Thoracic aorta (tissue), 2 donors: ENCODE results near the gene TOP2B. TPM values are rescaled to one million over a fixed set of nuclear protein-coding genes. Genes with fewer than 3 reads are reported as not detected.

ENCODE experiments used
- ATAC-seq: fragments of 150-250 bp; one replicate; pipeline ENCODE4 v1.8.0; 2017; ENCODE audit warnings: low read depth; ENCODE audit not compliant: insufficient number of reproducible peaks, low FRiP score
- DNase-seq: peaks from one replicate; pipeline ENCODE4 v3.0.0-alpha.2; 2020; ENCODE audit warnings: low spot score
- H3K27ac ChIP-seq, 2 donors: fragments of 200-600 bp; sonication (generic); 1 replicate in 1 of 2; 2 replicates in 1 of 2; pipeline ENCODE4 v1.5.1; 2016; ENCODE audit warnings: mild to moderate bottlenecking in 2 of 2, moderate library complexity in 2 of 2
- H3K27me3 ChIP-seq: fragments of 200-600 bp; sonication (generic); replicated peaks from 2 replicates; pipeline ENCODE4 v1.6.0; 2016; ENCODE audit warnings: mild to moderate bottlenecking; ENCODE audit not compliant: insufficient read depth
- H3K36me3 ChIP-seq: fragments of 200-600 bp; sonication (generic); one replicate; pipeline ENCODE4 v1.5.1; 2016
- H3K4me1 ChIP-seq, 2 donors: fragments of 200-600 bp; sonication (generic); 1 replicate in 1 of 2; 2 replicates in 1 of 2; pipeline versions ENCODE4 v1.5.1 to v1.6.0; 2016; ENCODE audit warnings: low read depth in 2 of 2, mild to moderate bottlenecking in 1 of 2; ENCODE audit not compliant: control insufficient read depth in 1 of 2
- H3K4me3 ChIP-seq: fragments of 200-600 bp; sonication (generic); 2 replicates; pipeline ENCODE4 v1.5.1; 2016; ENCODE audit warnings: mild to moderate bottlenecking
- H3K9me3 ChIP-seq: fragments of 200-600 bp; sonication (generic); 2 replicates; pipeline ENCODE4 v1.5.1; 2016
- CTCF ChIP-seq: fragments of 200-600 bp; sonication (generic); IDR thresholded peaks from one replicate; pipeline ENCODE4 v1.5.1; 2019; ENCODE audit warnings: antibody characterized with exemption
- total RNA-seq, 2 donors: library from RNA; depleted of rRNA; stranded (reverse); fragments of >200 nt; gene quantifications; one replicate each; pipeline versions ENCODE4 v1.1.0 to v1.2.3, GENCODE V29; 2016

Gene TOP2B
- total RNA-seq, 2 donors from 2014 or later: 78.9 to 92.0 TPM

DNA sequence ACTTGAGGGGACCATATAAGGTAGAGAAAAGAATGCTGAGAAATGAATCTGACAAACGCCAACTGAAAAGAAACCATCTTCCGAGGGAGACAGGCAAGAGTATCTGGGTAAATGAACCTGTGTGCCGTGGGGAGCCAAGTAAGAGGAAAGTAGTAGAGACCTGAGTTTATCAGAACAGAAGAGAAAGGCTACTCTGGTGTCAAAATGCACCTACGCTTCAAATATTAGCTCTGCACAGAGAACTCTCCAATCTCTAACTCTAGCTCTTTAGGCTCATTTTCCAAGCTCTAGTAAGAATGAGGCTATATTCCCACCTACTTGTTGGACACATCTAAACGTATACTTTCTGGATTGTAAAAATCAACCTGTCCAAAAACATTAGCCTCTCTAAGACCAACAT, 53.5 kb downstream of the TOP2B start:
- DNase-seq (no peak), ATAC-seq (no peak)
- no peak overlapping the region for H3K27ac ChIP-seq
- peaks cover 40% of the 10 kb centered on the region for H3K36me3 ChIP-seq
- no peak for TF ChIP-seq CTCF
- no peaks in the 10 kb centered on the region for H3K9me3 ChIP-seq
- H3K27me3 ChIP-seq: no peaks in the 10 kb centered on the region
- H3K4me1 ChIP-seq: no peaks in the 10 kb centered on the region
- no peak overlapping the region for H3K4me3 ChIP-seq

DNA sequence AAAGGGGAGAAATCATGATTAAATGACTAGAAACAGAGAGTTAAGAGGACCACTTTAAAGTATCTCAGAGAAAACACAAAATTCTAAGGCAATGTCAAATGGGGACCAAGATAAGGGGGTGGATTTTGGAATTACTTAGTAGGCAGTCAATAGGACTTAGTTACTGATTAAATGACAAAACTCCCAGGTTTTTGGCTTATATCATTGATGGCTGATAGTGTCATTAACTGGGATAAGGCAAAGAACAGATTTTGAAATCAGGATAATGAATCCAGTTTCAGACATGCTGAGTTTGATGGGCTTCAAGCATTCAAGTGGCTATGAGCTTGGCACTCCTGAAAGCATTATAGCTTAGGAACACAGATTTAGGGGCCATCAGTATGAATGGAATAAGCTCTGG, 53.9 kb downstream of the TOP2B start:
- Histone ChIP-seq H3K9me3 (no peaks in the 10 kb centered on the region), H3K4me1 (no peaks in the 10 kb centered on the region), H3K27me3 (no peaks in the 10 kb centered on the region), H3K27ac (no peak overlapping the region), H3K4me3 (no peak overlapping the region), H3K36me3 (peaks cover 40% of the 10 kb centered on the region)
- ATAC-seq: no peak
- no peak for DNase-seq
- TF ChIP-seq CTCF: no peak

DNA sequence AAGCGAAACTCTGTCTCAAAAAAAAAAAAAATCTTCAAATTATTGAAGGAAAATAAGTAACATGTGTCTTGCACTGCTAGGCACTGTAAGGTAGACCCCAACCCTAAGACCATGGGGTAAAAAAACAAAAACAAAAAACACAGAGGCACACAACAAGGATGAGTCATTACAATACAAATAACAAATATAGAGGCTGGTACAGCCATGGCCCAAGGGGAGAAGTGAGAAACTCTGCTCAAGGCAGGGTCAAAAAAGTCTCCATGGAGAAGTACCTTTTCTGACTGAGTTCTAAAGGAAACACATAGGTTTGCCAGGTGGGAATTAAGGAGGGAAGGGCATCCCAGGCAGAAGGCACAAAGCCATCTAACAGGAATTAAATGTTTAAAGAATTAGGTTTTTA, 54.5 kb downstream of the TOP2B start:
- Histone ChIP-seq H3K9me3 (no peaks in the 10 kb centered on the region), H3K4me3 (no peak overlapping the region), H3K36me3 (peaks cover 40% of the 10 kb centered on the region), H3K4me1 (peaks cover 0 to under 1% of the 10 kb centered on the region in 2 donors), H3K27ac (no peak overlapping the region), H3K27me3 (no peaks in the 10 kb centered on the region)
- DNase-seq (no peak), ATAC-seq (no peak)
- no peak for TF ChIP-seq CTCF

GRCh38 chr3:25604107-25604805, 60.5 kb downstream of the TOP2B start:
- ATAC-seq: no peak
- no peak overlapping the region for H3K4me3 ChIP-seq
- TF ChIP-seq CTCF: no peak
- peaks cover 13% of the 10 kb centered on the region for H3K36me3 ChIP-seq
- H3K4me1 ChIP-seq: peaks cover 13 to 17% of the 10 kb centered on the region in 2 donors
- DNase-seq: no peak
- H3K27me3 ChIP-seq: no peaks in the 10 kb centered on the region
- H3K9me3 ChIP-seq: no peaks in the 10 kb centered on the region
- peak overlapping the region in 1 of 2 donors; percentile 16 for H3K27ac ChIP-seq

GRCh38 chr3:25603703-25604102, 61.0 kb downstream of the TOP2B start:
- H3K9me3 ChIP-seq: no peaks in the 10 kb centered on the region
- ATAC-seq (no peak), DNase-seq (no peak)
- peaks cover 13 to 17% of the 10 kb centered on the region in 2 donors for H3K4me1 ChIP-seq
- no peak overlapping the region for H3K4me3 ChIP-seq
- no peaks in the 10 kb centered on the region for H3K27me3 ChIP-seq
- H3K36me3 ChIP-seq: peaks cover 13% of the 10 kb centered on the region
- TF ChIP-seq CTCF: no peak
- peak overlapping the region in 1 of 2 donors; percentile 16 for H3K27ac ChIP-seq
